ENCODE measurements around the gene KCNH8. TPM values are rescaled to one million over a fixed set of nuclear protein-coding genes. Genes with fewer than 3 reads are reported as not detected.

Gene KCNH8
- total RNA-seq, 1 experiment from 2014 or later, result not detected

DNA sequence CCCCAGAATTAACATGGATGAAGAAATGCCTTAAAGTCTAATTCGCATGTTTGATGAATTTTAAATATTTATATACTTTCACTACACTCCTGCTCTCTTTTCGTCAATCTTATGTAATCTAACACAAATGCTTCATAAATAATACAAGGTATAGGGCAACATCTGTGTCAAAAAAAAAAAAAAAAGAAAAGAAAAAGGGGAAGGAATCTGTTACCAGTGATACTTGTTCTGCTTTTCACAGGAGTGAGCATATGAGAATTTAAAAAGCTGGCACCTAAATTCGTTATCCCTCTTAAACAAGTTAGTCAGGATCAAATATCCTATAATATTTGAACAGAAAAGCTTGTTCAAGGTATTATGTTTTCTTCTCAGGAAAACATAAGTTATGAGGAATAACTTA lies 243.8 kb downstream of the KCNH8 start:
- no peak for DNase-seq
- Histone ChIP-seq H3K9me3 (no peaks in the 10 kb centered on the region), H3K36me3 (no peaks in the 10 kb centered on the region), H3K27me3 (no peaks in the 10 kb centered on the region), H3K4me3 (no peak overlapping the region)

DNA sequence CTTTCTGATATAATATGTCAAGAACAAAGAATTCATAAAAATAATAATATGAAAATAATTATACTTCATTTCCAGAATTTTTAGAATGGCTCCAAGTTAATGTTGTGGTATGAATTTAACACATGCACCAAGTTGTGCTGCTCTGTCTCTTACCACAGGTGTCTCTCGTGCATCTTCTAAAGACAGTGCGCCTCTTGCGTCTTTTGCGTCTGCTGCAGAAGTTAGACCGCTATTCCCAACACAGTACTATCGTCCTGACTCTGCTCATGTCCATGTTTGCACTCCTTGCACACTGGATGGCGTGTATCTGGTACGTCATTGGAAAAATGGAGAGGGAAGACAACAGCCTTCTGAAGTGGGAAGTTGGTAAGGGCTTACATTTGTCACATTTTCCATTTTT lies 246.6 kb downstream of the KCNH8 start:
- H3K27me3 ChIP-seq, result no peaks in the 10 kb centered on the region
- no peak overlapping the region for H3K4me3 ChIP-seq
- DNase-seq, result no peak
- H3K36me3 ChIP-seq, result no peaks in the 10 kb centered on the region
- H3K9me3 ChIP-seq, result no peaks in the 10 kb centered on the region

DNA sequence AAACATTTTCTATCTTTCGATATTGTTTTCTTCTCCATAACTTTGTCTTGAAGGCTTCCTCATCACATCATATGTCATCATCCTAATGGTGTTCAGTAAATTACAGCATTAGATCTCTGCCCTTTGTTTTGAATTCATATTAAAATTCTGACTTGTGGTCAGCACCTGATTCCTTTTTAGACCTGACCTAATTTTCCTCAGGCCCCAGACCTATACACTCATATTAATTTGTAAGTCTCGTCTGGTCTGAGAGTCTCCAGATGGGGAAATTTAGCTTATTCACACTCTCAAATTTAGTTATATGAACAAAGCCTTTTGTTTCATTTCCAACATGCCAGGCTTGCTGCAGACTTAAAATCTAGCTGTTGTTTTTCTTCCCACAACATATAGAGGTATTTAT lies 248.4 kb downstream of the KCNH8 start:
- DNase-seq, result no peak

DNA sequence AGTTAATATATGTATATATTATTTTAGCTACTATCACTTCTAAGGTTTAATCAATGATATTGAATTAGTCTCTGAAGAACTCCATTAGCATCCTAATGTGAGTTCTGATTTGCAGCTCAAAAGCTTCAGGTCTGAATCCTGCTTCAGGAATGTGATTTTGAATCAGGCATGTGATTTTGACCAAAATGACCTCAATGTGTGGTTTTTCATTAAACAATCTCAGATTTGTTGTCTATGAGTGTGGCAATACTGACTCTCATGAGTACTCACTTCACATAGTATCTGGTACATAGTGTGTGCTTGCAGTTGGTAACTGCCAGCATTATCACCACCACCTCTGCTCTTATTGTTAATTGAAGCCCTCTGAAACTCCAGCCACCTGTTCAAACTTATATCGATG lies 251.0 kb downstream of the KCNH8 start:
- DNase-seq, result no peak
- Histone ChIP-seq H3K27me3 (no peaks in the 10 kb centered on the region), H3K9me3 (no peaks in the 10 kb centered on the region), H3K4me3 (no peak overlapping the region), H3K36me3 (no peaks in the 10 kb centered on the region)

More for the DNA sequence above, 248.4 kb downstream of the KCNH8 start:
- Histone ChIP-seq H3K9me3 (no peaks in the 10 kb centered on the region), H3K27me3 (no peaks in the 10 kb centered on the region), H3K4me3 (no peak overlapping the region), H3K36me3 (no peaks in the 10 kb centered on the region)

DNA sequence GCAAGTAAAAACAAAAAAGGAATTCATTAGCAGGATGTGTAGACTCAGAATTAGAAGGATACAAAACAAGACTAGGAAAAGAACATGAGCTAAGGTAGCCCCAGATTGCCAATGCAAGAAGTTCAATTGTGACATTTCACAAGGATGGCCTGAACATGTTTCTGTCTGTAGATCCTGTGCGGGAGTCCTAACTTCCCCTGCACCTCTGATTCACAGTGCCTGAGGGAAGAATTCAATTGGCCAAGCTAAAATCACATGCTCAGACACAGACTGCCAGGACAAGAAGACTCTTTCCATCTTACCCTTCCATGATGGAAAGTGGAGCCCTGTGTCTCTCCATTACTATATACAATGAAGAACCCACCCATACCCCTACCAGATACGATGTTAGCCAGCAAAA lies 251.5 kb downstream of the KCNH8 start:
- Histone ChIP-seq H3K9me3 (no peaks in the 10 kb centered on the region), H3K36me3 (no peaks in the 10 kb centered on the region), H3K27me3 (no peaks in the 10 kb centered on the region), H3K4me3 (no peak overlapping the region)
- no peak for DNase-seq

DNA sequence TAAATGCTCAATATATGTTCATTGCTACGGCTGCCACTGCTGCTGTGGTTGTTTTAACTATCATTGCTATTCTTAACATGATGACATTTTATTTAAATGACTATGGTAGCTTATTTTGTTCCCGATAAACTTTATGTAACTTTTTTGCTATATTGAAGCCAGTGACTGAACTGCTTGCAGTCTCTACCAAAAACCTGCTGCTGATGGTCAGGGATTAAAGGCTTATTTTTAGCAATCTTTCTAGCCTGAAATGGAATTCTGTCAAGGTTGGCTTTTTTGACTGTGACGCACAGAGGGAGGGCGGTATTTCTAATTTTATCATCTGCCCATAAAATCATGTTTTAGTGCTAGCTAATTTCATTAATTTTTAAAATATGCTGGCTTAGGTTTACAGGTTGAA lies 271.8 kb downstream of the KCNH8 start:
- Histone ChIP-seq H3K27me3 (no peaks in the 10 kb centered on the region), H3K9me3 (no peaks in the 10 kb centered on the region), H3K36me3 (no peaks in the 10 kb centered on the region), H3K4me3 (no peak overlapping the region)
- no peak for DNase-seq

DNA sequence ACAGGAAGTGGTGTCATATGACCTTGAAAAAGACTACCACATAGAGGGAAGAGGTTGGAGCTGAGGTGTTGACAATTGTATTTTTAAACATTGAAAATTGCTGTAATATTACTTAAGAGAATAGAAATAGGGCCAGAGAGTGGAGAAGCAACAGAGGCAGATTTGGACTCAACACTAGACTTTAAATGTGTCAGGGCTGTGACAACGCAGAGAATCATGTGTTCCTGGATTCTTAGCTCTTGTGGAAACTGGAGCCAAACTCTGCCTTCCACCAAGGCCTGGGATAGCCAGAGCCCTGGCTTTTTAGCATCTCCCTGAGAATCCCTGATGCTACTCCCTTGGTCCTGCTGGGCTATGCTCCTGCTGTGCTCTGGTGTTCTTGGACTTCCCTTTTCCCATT lies 277.5 kb downstream of the KCNH8 start:
- Histone ChIP-seq H3K36me3 (no peaks in the 10 kb centered on the region), H3K27me3 (no peaks in the 10 kb centered on the region), H3K9me3 (no peaks in the 10 kb centered on the region), H3K4me3 (no peak overlapping the region)
- no peak for DNase-seq

DNA sequence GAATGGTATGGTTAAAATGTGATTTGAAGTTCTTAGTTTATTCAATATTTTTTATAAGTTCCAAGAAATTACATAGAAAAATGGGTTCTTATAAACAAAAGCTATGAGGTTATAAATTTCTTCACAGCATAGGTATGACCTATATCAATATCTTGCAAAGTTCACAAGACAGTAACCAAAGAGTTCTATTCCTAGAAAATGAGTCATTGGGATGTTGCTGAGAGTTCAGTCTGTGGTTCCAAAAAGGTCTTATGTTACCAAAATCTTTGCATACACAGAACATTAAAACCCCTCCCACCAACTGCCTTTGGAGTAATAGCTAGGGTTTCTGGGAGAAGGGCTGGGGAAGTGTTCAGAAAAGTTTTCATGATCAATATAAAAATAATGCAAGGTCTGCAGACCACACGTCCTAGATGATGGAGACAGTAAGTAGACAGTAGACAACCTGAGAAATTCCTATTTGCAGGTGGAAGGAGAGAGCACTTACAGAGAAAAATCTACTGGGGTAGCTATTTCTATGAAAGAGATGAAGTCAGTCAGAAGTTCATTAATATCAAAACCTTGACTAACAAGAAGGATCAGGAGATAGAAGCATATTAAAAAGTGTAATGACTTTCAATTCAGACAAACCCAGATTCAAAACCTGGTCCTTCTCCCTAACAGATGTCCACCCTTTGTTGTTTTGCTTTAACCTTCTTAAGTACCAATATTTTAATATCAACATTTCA lies 279.3 kb downstream of the KCNH8 start:
- Histone ChIP-seq H3K36me3 (no peaks in the 10 kb centered on the region), H3K27me3 (no peaks in the 10 kb centered on the region), H3K4me3 (no peak overlapping the region), H3K9me3 (no peaks in the 10 kb centered on the region)
- no peak for DNase-seq

DNA sequence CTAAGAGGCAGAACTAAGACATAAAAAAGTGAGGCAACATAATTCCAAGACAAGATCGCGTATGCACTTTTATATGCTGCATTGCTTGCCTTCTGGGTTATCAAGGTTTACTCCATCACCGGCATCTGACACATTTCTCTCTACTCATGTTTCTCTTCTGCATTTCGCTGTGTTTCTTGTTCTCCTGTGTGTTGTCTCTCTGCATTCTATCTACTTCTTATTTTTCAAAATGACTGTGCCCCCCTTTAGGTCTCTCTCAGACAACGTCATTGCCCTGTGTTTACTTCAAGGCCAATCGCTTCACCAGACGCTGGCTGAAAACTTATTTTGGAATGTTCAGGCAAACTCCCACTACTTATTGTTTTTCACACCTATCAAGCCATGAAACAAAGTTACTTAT lies 280.4 kb downstream of the KCNH8 start:
- Histone ChIP-seq H3K9me3 (no peaks in the 10 kb centered on the region), H3K27me3 (no peaks in the 10 kb centered on the region), H3K4me3 (no peak overlapping the region), H3K36me3 (no peaks in the 10 kb centered on the region)
- no peak for DNase-seq

DNA sequence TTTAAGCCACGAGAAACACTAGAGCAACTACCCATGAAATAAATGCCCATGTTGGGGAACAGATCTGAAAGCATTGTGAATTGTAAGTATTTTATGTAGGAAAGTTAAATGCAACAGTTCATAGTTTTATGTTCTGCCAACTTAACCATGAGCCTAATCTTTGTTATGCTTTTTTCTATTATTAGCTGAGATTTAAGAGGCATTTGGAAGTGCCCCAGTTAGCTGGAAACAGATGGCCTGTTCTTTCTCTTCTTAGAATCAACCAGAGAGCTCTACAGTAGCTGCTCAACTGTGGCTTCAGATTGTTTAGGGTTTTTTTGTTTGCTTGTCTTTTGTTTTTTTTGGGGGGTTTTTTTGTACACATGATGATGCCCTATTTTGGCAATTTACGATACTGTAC lies 284.4 kb downstream of the KCNH8 start:
- Histone ChIP-seq H3K4me3 (no peak overlapping the region), H3K9me3 (no peaks in the 10 kb centered on the region), H3K27me3 (no peaks in the 10 kb centered on the region), H3K36me3 (no peaks in the 10 kb centered on the region)
- no peak for DNase-seq

DNA sequence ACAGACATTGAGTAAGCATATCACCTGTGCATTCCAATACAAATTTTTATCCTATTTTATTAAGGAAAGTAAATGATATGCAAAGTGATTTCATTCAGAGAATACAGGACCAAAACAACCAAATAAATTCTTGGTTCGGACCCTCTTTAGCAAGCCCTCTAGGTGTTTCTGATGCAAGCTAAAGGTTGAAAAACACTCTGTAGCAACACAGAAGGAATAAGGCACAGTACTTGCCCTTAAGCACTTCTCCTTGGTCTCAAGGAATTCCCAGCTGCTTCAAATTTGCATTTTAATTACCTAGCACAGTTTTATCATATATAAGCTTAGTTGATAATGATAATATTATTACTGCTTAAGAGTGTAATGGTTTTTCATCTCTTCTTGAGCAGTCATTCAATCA lies 288.4 kb downstream of the KCNH8 start:
- H3K27me3 ChIP-seq, result no peaks in the 10 kb centered on the region
- H3K4me3 ChIP-seq, result no peak overlapping the region
- no peaks in the 10 kb centered on the region for H3K36me3 ChIP-seq
- no peak for DNase-seq
- H3K9me3 ChIP-seq, result no peaks in the 10 kb centered on the region

DNA sequence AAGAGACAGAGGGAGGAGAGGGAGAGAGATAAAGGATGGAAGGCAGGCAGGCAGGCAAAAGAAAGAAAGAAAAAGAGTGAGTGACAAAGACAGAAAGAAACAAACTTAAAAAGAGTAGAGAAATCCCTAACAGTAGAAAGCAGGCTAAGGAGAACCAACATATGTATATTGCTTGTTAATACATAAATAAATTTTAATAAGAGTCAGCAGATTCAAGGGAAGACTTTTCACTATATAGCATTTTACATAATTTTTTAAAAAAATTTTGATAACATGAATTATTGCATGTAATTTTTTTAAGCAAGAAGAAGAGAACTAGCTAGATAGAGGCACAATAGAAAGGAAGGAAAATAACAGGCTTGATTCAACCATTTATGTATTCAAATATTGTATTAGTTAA lies 291.6 kb downstream of the KCNH8 start:
- Histone ChIP-seq H3K36me3 (no peaks in the 10 kb centered on the region), H3K9me3 (no peaks in the 10 kb centered on the region), H3K4me3 (no peak overlapping the region), H3K27me3 (no peaks in the 10 kb centered on the region)
- DNase-seq, result no peak

DNA sequence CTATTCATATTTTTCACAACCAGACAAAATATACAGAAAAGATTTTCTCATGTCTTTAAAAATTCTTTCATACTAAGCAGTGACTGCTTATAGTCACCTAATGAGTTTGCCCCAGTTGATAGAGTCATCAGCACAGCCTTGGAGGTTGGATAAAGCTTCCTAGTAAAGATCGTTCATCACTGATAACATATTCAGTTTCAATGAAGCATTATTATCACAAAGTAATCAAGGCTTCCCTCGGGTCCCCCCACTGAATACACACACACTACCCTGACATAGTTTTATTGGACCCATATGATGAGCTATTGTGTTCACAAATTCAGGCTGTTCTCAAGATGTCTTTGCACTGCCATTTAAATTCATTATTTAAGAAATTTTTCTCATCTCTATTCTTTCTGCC lies 297.8 kb downstream of the KCNH8 start:
- Histone ChIP-seq H3K27me3 (no peaks in the 10 kb centered on the region), H3K36me3 (no peaks in the 10 kb centered on the region), H3K4me3 (no peak overlapping the region), H3K9me3 (no peaks in the 10 kb centered on the region)
- no peak for DNase-seq

DNA sequence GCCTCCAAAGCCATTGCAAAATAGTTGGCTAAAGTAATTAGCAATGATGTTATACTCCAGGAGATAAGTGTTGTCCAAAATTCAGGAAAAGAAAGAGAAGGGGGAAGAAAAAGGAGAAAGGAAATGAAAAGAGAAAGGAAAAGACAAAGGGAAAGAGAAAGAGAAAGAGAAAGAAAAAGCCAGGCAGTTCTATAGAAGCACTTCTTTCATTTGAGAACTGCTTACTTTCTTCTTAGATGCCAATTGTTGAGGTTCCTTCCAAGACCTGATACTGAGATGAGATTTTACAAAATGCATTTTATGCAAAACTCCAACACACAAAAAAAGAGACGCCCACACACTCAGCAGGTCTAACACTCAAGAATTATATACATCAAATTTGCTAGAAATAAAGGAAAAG lies 298.4 kb downstream of the KCNH8 start:
- H3K27me3 ChIP-seq, result no peaks in the 10 kb centered on the region
- no peak for DNase-seq
- no peaks in the 10 kb centered on the region for H3K9me3 ChIP-seq
- no peaks in the 10 kb centered on the region for H3K36me3 ChIP-seq
- H3K4me3 ChIP-seq, result no peak overlapping the region

DNA sequence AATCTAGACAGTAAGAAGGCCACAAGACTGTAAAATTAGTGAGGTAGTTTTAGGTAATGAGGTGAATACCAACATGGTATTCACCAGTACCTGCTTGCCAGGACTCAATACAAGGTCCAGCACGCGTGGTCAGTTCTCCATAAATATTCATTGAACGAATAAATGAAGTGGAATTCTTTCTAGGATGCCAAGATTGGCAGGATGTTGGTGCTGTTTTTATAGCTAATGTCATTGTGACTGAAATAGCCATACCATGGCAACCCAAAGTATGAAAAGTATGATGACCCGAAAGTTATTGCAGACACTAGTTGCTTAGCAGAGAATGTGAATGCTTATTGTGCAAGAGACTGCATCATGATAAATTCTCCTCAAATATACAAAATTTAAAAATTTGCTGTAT lies 307.2 kb downstream of the KCNH8 start:
- DNase-seq, result no peak
- H3K27me3 ChIP-seq, result no peaks in the 10 kb centered on the region
- no peaks in the 10 kb centered on the region for H3K36me3 ChIP-seq

DNA sequence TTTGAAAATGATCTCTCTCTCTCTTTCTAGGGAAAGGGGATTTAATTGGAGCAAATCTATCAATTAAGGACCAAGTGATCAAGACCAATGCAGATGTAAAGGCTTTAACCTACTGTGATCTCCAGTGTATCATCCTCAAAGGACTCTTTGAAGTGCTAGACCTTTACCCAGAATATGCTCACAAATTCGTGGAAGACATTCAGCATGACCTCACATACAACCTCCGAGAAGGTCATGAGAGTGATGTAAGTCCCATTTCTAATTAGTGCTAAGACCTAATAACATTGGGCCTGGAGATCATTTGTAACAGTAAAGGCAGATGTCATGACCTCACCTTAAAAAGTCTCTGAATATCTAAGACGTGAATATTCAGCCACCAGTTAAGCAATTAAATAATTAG lies 308.4 kb downstream of the KCNH8 start:
- no peak for DNase-seq
- no peaks in the 10 kb centered on the region for H3K36me3 ChIP-seq

More for the DNA sequence above, 307.2 kb downstream of the KCNH8 start:
- no peak overlapping the region for H3K4me3 ChIP-seq
- H3K9me3 ChIP-seq, result no peaks in the 10 kb centered on the region

DNA sequence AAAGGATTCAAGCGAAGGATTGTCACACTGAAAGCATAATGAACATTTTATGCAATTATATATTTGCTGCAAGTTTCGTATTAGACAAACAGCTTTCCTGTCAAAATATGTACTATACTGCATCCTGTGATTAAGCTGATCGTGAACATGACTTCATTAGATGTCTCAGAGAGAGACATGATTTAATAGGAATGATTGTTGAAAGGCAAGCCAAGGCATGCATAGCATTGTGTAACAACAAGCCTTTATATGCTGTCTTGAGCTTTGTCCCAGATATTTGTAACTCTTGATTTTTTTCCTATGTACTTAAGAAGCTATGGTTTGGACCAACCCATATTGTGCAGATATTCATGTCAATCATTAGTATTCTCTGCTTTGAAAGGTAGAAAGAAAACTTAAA lies 309.1 kb downstream of the KCNH8 start:
- DNase-seq, result no peak
- H3K4me3 ChIP-seq, result no peak overlapping the region
- no peaks in the 10 kb centered on the region for H3K9me3 ChIP-seq
- H3K27me3 ChIP-seq, result no peaks in the 10 kb centered on the region
- no peaks in the 10 kb centered on the region for H3K36me3 ChIP-seq

More for the DNA sequence above, 308.4 kb downstream of the KCNH8 start:
- Histone ChIP-seq H3K9me3 (no peaks in the 10 kb centered on the region), H3K27me3 (no peaks in the 10 kb centered on the region), H3K4me3 (no peak overlapping the region)

DNA sequence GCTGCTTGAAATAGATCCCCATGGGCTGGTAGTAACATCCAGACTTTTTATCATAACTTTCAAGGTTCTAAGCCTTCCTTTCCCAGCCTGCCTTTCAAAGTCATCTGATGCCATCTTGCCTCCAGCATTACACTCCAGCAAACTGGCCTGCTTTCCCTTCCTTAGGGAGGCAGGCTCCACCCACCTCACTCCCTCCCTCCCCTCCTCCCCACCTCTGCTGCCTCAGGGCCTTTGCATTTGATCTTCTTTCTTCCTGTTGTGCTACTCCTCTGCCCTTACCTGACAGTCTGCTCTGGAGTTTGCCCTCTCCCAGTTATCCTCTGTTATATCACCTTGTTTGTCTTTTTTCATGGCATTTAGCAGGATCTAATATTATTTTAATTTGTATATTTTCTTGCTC lies 319.5 kb downstream of the KCNH8 start:
- no peaks in the 10 kb centered on the region for H3K9me3 ChIP-seq
- no peak for DNase-seq
- H3K27me3 ChIP-seq, result no peaks in the 10 kb centered on the region
- H3K36me3 ChIP-seq, result no peaks in the 10 kb centered on the region
- H3K4me3 ChIP-seq, result no peak overlapping the region

DNA sequence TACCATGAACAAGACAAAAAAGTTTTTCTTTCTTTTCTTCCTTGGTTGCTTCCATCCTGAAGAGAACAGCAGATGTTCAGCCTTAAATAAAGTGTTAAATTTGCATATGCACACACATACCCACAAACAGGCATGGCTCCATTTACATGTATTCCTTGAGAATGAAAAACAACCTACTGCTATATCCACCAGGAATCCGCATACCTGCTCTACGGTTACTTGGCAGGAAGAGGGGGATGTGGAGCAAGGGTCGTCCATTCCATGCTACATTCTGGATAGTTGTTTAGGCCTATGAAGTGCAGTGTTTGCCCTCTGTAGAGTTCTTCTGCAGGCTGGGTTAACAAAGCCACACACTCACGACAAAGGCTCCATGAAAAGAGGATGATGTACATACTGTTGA lies 322.8 kb downstream of the KCNH8 start:
- no peaks in the 10 kb centered on the region for H3K36me3 ChIP-seq

More for the DNA sequence above, 322.8 kb downstream of the KCNH8 start:
- Histone ChIP-seq H3K9me3 (no peaks in the 10 kb centered on the region), H3K4me3 (no peak overlapping the region), H3K27me3 (no peaks in the 10 kb centered on the region)
- no peak for DNase-seq

Data from MG63 (cell line).